ENCODE results near the gene TIMM8B.
"Not testable (repeated sequence)": the region's sequence is repeated elsewhere in the genome, so short reads cannot be mapped to it uniquely, and the experiment has no call there.

TIMM8B gene

GRCh38 chr11:112086422-112087191, at the start of gene TIMM8B, which contains the start of gene SDHD:
TIMM8B (minus strand) TSS chr11:112086756; CDS start chr11:112086723, 33 bp downstream.
SDHD (plus strand) TSS chr11:112086873; CDS start chr11:112086908, 35 bp downstream.
- peak; percentile 90 to 93 for DNase-seq (ENCODE audit: low read depth in 2 of 2)

- no peak for DNase-seq (ENCODE audit: low read depth in 2 of 2)
These were observed 47.9 kb upstream of the TIMM8B start for GRCh38 chr11:112134473-112134872.

GRCh38 chr11:112132737-112133136, 46.2 kb upstream of the TIMM8B start:
- DNase-seq (ENCODE audit: low read depth in 2 of 2) = no peak

GRCh38 chr11:112129656-112130055, 43.1 kb upstream of the TIMM8B start:
- DNase-seq (ENCODE audit: low read depth in 2 of 2) = no peak

GRCh38 chr11:112128483-112129121, 42.0 kb upstream of the TIMM8B start:
- DNase-seq (ENCODE audit: low read depth in 2 of 2) = no peak

- DNase-seq (ENCODE audit: low read depth in 2 of 2) = no peak
These were observed 40.5 kb upstream of the TIMM8B start for GRCh38 chr11:112127056-112127455.

GRCh38 chr11:112123129-112123528, 36.6 kb upstream of the TIMM8B start:
- no peak for DNase-seq (ENCODE audit: low read depth in 2 of 2)

- no peak for DNase-seq (ENCODE audit: low read depth in 2 of 2)
These were observed 35.5 kb upstream of the TIMM8B start for GRCh38 chr11:112121981-112122615.

- no peak for DNase-seq (ENCODE audit: low read depth in 2 of 2)
These were observed 31.6 kb upstream of the TIMM8B start for GRCh38 chr11:112118176-112118575.

- DNase-seq (ENCODE audit: low read depth in 2 of 2) = no peak
These were observed 28.8 kb upstream of the TIMM8B start for GRCh38 chr11:112115386-112115785.

- no peak for DNase-seq (ENCODE audit: low read depth in 2 of 2)
These were observed 27.9 kb upstream of the TIMM8B start for GRCh38 chr11:112114460-112114859.

- no peak for DNase-seq (ENCODE audit: low read depth in 2 of 2)
These were observed 27.2 kb upstream of the TIMM8B start for GRCh38 chr11:112113539-112114457.

GRCh38 chr11:112106070-112106469, 19.5 kb upstream of the TIMM8B start:
- DNase-seq (ENCODE audit: low read depth in 2 of 2) = no peak

- no peak for DNase-seq (ENCODE audit: low read depth in 2 of 2)
These were observed 16.9 kb upstream of the TIMM8B start for GRCh38 chr11:112103446-112103845.

GRCh38 chr11:112100462-112100861, 13.9 kb upstream of the TIMM8B start:
- no peak for DNase-seq (ENCODE audit: low read depth in 2 of 2)

GRCh38 chr11:112097734-112098528, 11.4 kb upstream of the TIMM8B start:
- DNase-seq (ENCODE audit: low read depth in 2 of 2) = no peak

GRCh38 chr11:112096194-112096593, 9.6 kb upstream of the TIMM8B start:
- DNase-seq (ENCODE audit: low read depth in 2 of 2) = no peak

- DNase-seq (ENCODE audit: low read depth in 2 of 2) = not testable (repeated sequence)
These were observed 8.7 kb upstream of the TIMM8B start for GRCh38 chr11:112095302-112095701.

- no peak for DNase-seq (ENCODE audit: low read depth in 2 of 2)
These were observed 656 bp upstream of the TIMM8B start for GRCh38 chr11:112087212-112087611.

GRCh38 chr11:112085822-112086421, 634 bp downstream of the TIMM8B start:
- peak; percentile 2 to 19 for DNase-seq (ENCODE audit: low read depth in 2 of 2)
